ENCODE data around the gene TRIM71.

DNA sequence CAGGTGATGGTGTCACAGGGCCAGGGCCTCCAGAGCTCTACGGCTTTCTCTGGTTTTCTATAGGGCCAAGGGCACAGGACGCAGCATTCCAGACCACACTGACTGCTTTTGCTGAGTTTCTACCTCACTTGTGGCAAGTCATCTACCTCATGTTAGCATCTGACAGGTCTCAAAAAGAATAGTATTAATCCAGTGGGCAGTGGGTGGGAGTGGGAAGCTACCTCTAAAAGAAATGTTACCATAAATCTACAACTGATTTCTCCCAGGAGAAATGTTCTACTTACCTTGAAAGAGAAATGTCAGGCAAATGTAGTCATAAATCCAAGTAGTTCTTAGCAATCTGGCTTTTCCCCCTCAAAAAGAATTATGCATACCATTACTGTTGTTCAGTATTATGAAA is 77.9 kb downstream of the TRIM71 start:
- TF ChIP-seq POLR2A (IDR thresholded peaks at IDR 0.05), result no peak
- TF ChIP-seq, protein P1, sequence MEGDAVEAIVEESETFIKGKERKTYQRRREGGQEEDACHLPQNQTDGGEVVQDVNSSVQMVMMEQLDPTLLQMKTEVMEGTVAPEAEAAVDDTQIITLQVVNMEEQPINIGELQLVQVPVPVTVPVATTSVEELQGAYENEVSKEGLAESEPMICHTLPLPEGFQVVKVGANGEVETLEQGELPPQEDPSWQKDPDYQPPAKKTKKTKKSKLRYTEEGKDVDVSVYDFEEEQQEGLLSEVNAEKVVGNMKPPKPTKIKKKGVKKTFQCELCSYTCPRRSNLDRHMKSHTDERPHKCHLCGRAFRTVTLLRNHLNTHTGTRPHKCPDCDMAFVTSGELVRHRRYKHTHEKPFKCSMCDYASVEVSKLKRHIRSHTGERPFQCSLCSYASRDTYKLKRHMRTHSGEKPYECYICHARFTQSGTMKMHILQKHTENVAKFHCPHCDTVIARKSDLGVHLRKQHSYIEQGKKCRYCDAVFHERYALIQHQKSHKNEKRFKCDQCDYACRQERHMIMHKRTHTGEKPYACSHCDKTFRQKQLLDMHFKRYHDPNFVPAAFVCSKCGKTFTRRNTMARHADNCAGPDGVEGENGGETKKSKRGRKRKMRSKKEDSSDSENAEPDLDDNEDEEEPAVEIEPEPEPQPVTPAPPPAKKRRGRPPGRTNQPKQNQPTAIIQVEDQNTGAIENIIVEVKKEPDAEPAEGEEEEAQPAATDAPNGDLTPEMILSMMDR (IDR thresholded peaks at IDR 0.05), result no peak
